ENCODE data around the gene GLB1L2.

GRCh38 chr11:134358165-134358855, 26.5 kb downstream of the GLB1L2 start:
- TF ChIP-seq CTCF (IDR thresholded peaks at IDR 0.05; ENCODE audit: low read length), result no peak
- no peak for TF ChIP-seq EZH2 (IDR thresholded peaks at IDR 0.05; ENCODE audit: borderline replicate concordance, low read length)
